ENCODE measurements around the gene TPRX2.
"Not testable (repeated sequence)": the region's sequence is repeated elsewhere in the genome, so short reads cannot be mapped to it uniquely, and the experiment has no call there.

Gene TPRX2

GRCh38 chr19:47863514-47863936 is 4.5 kb downstream of the TPRX2 start:
- DNase-seq: peak; percentile 27

GRCh38 chr19:47865166-47865565 is 6.1 kb downstream of the TPRX2 start:
- no peak for DNase-seq

- DNase-seq: no peak
These were observed 19.9 kb downstream of the TPRX2 start for GRCh38 chr19:47878906-47879305.

GRCh38 chr19:47879385-47879784 is 20.4 kb downstream of the TPRX2 start:
- DNase-seq: not testable (repeated sequence)

DNA sequence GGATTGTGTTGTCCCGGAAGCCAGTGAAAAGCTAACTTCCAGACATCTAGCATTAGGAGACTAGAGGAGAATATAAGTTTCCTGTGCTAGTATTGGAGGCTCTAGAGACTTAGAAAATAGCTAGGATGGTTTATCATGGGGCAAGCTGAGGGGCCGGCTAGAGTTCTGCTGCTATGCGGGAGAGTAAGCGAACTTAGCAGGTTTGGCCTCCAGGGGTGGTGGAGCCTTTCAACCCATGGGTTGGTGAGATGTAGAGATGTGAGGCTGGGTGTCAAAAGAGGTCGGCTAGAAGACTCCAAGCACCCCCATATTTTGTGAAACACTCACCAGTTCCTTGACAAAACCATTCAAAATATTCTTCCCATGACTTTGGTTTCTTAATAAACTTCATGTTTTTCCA is 22.7 kb downstream of the TPRX2 start:
- DNase-seq: no peak

GRCh38 chr19:47882890-47883289 is 23.9 kb downstream of the TPRX2 start:
- DNase-seq: no peak

GRCh38 chr19:47885067-47885463 is 26.0 kb downstream of the TPRX2 start:
- no peak for DNase-seq

DNA sequence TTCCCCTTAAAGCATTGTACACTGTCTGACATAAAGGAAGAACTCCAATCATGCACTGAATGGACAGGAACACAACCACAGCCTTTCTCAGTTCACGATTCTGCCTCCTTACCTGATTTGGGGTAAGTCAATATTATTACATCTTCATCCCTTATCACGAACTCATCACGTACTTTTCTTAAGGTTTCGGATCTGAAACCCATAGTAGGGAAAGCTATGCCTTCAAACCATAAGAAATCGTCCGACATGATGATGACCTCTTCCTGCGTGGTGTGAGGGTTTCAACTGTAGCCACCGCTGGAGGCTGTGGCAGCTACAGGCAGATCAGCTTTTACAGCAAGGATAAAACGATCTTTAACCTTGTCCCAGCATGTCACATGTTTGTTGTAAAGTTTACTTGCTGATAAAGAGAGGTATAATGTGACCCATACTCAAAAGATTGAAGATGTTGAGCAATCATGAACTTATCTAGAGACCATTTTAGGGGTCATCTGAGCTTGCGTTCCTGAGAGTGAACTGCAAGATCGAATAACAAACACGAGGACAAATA is 27.1 kb downstream of the TPRX2 start, which contains the start of gene SULT2A1:
SULT2A1 (minus strand) TSS at position 306 of the 550 bp plus-strand sequence; CDS start at position 248, 58 bp downstream.
- DNase-seq: no peak

- DNase-seq: no peak
These were observed 32.0 kb downstream of the TPRX2 start for GRCh38 chr19:47890865-47891621.

DNA sequence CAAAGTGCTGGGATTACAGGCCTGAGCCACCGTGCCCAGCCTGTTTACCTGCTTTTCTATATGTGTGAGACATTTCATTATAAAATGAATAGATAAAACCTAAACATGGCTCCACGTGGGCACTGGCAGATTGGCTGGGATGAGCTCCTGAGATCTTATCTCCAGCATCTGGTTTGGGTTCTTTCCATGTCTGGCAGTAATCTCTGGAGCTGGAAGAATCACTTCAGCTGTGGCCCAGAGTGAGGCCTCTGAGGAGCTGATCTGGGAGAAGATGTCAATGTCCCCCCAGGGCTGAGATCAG is 32.5 kb downstream of the TPRX2 start:
- DNase-seq: no peak

DNA sequence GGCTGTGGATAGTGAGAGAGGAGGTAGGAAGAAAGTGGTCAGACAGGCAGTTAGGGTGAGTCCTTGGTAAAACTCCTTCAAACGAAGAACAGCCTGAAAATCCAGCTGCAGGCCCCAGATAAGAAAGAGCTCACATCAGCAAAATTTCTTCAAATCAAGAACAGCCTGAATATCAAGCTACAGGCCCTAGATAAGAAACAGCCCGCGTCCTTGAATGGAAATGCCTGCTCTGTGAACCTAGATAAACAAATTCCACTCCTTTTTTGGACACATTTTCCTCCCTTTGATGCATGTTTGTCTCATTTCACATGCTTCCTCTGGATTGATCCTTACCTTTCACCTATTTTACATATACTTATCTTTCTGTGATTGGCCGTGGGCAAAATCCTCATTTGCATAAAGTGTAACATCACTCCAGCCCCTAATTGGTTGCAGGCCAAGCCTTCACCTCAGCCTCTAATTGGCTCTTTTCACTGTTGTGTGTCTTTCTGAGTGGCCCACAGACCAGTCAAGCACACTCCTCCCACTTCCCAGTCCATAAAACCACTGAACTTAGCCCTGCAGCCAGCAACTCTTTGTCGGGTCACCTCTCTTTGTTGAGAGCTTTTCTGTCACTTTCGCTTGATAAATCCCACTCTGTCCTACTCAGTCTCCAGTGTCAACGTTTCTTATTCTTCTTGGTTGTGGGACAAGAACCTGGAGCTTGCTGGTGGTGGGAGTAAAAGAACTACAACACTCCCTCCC is 33.1 kb downstream of the TPRX2 start:
- DNase-seq: no peak

DNA sequence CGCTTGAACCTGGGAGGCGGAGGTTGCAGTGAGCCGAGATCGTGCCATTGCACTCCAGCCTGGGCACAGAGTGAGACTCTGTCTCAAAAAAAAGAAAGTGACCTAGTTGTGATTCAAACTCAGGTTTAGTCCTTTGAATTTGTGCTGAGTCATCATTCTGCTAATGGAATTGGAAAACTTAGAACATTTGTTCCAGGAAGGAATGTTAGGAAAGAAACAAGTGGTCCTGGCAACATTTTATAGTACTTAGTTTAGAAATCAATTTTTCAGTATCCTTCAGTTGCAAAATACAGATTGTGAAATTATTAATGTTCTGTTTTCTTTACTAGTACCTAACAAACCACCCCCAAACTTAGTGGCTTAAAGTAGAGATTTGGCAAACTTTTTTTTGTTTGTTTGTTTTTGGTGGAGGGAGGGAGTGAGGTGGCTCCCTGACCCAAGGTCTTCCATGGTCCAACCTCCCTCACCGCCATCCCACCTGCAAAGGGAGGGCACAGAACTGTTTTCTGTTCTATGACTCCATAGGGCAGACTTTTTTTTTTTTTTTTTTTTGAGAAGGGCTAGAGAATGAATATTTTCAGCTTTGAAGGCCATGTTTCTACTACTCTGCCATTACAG is 36.2 kb downstream of the TPRX2 start:
- no peak for DNase-seq

GRCh38 chr19:47896019-47896418 is 37.0 kb downstream of the TPRX2 start:
- no peak for DNase-seq

DNA sequence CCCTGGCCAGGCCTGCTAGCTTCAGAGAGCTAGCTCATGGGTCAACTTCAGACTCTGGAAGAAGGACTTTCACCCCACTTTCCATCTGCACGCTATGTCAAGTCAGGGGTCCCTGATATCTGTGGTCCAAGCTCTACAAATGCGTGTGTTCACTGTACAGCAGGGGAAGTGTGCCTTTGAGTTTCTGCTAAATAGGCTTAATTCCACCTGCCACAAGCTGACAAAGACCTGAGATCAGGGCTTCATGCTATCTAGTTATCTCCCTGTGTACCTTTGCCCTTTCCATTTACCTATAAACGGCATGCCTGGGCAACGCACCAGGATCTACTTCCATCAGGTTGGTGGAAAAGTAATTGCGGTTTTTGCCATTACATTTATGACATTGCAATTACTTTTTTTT is 37.7 kb downstream of the TPRX2 start:
- no peak for DNase-seq

DNA sequence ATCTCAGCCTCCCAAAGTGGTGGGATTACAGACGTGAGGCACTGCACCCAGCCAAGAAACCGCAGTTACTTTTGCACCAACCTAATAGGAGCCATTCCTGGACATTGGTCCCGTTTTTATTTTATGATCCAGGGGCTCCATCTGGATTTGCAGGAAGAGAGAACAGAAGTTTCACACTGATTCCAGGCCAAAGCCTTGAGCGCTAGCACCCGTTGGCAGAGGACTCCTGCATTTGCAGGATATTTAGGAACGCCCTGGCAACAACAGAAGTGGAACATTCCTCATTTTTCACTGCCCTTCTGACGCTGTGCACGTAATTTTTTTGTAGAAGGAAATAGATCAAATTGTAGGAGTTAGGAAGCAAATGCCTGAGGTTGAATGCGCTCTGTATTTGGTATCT is 38.8 kb downstream of the TPRX2 start:
- no peak for DNase-seq

DNA sequence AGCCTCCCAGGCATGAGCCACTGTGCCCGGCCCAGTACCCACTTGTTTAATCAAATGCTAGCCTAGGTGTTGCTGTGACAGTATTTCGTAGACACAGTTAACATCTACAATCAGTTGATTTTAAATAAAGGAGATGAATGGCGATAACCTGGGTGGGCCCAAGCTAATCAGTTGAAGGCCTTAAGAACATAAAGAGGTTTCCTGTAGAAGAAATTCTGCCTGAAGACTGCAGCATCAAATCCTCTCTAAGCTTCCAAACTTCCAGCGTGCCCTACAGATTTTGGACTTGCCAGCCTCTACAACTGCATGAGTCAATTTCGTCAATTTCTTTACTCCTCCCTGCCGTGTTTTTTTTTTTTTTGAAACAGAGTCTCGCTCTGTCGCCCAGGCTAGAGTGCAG is 40.3 kb downstream of the TPRX2 start:
- DNase-seq: no peak

DNA sequence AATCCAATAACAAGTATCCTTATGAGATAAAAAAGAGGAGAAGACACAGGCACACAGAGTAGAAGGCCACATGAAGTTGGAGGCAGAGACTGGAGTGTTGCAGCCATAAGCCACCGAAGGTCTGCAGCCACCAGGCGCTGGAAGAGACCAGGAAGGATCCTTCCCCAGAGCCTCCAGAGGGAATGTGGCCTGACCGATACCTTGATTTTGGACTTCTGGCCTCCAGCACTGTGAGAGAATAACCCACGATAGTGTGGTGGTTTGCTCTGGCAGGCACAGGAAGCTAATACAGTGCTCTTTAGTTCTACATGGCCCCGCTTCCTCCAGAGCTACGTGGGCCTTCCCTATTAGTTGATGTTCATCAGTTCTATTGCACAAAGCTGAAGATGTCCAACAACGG is 42.3 kb downstream of the TPRX2 start:
- DNase-seq: no peak

DNA sequence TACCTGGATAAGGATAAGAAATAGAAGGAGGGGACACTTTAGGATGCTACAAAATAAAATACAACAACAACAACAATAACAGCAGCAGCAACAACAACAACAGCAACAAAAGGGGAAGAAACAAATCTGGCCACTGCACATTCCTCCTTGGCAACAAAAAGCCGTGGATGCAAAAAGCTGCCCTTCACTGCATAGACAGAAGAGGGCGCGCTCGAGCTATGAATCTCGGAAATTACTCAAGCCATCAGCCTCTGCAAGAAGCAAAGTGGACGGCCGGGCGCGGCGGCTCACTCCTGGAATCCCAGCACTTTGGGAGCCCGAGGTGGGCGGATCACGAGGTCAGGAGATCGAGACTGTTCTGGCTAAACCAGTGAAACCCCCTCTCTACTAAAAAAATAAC is 50.3 kb downstream of the TPRX2 start:
- DNase-seq: not testable (repeated sequence)

DNA sequence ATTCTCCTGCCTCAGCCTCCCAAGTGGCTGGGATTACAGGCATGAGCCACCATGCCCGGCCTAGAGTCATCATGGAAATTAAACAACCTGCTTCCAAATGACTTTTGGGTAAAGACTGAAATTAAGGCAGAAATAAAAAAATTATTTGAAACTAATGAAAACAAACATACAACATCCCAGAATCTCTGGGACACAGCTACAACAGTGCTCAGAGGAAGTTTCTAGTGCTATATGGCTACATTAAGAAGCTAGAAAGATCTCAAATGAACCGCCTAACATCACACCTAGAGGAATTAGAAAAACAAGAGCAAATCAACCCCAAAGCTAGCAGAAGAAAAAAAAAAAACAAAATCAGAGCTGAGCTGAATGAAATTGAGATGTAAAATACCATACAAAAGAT is 51.2 kb downstream of the TPRX2 start:
- DNase-seq: not testable (repeated sequence)
